B cell (primary cell): ENCODE measurements around the gene OASL. TPM values are rescaled to one million over a fixed set of nuclear protein-coding genes. Genes with fewer than 3 reads are reported as not detected.
A peak's percentile ranks its signal among the peaks of the same experiment; 100 is the strongest.

Source experiments
- ATAC-seq: fragments of 200-7000 bp; cut with Tn5 transposase; one replicate; pipeline ENCODE4 v1.10.0; 2021; ENCODE audit warnings: low read depth, mild to moderate bottlenecking, moderate number of reproducible peaks, moderate library complexity
- CTCF ChIA-PET: fragments of 350-600 bp; sonication (Branson Sonifier 250); formaldehyde crosslinking; loops from one replicate; lab custom pipeline; 2021; ENCODE audit warnings: antibody characterized with exemption, inconsistent platforms; lab: Charles Lee
- POLR2A ChIA-PET: fragments of 350-600 bp; sonication (Branson Sonifier 250); formaldehyde crosslinking; loops from one replicate; lab custom pipeline; 2021; ENCODE audit warnings: antibody characterized with exemption; lab: Charles Lee
- DNase-seq: peaks from one replicate; pipeline ENCODE4 v3.0.0; 2013
- H2AFZ ChIP-seq: 2 replicates; pipeline ENCODE4 v1.6.1; 2012; ENCODE audit warnings: mild to moderate bottlenecking, low read depth, low read length; ENCODE audit not compliant: insufficient read depth, poor library complexity, severe bottlenecking
- H3K27ac ChIP-seq, 2 donors: 1 replicate in 1 of 2; 2 replicates in 1 of 2; pipeline ENCODE4 v1.5.1; 2012 to 2013; ENCODE audit warnings: low read length in 2 of 2, mild to moderate bottlenecking in 2 of 2, moderate library complexity in 1 of 2
- H3K27me3 ChIP-seq, 4 experiments: fragments of 200-600 bp in 1 of 4; sonication (generic) in 1 of 4; replicated peaks in 1 of 4; 1 replicate in 2 of 4; 2 replicates in 2 of 4; pipeline versions ENCODE4 v1.6.1 to v1.7.0; 2013 to 2016; ENCODE audit warnings: low read length in 3 of 4, mild to moderate bottlenecking in 2 of 4, mixed read lengths in 1 of 4, moderate library complexity in 1 of 4; ENCODE audit not compliant: insufficient read depth in 4 of 4, control insufficient read depth in 3 of 4; ENCODE audit errors: control extremely low read depth in 1 of 4
- H3K36me3 ChIP-seq, 2 experiments: replicated peaks in 1 of 2; 1 replicate in 1 of 2; 2 replicates in 1 of 2; pipeline versions ENCODE4 v1.6.1 to v1.7.1; 2013; ENCODE audit warnings: low read length in 1 of 2; ENCODE audit not compliant: insufficient read depth in 2 of 2, control insufficient read depth in 1 of 2; ENCODE audit errors: control extremely low read depth in 1 of 2, extremely low read depth in 1 of 2
- H3K4me1 ChIP-seq, 2 donors: fragments of 200-600 bp in 1 of 2; sonication (generic) in 1 of 2; 1 replicate in 1 of 2; 2 replicates in 1 of 2; pipeline versions ENCODE4 v1.5.1 to v1.6.1; 2013 to 2017; ENCODE audit warnings: low read length in 2 of 2; ENCODE audit not compliant: control insufficient read depth in 2 of 2, insufficient read depth in 2 of 2
- H3K4me2 ChIP-seq: replicated peaks from 2 replicates; pipeline ENCODE3; 2012; ENCODE audit warnings: mild to moderate bottlenecking, low read depth, low read length; ENCODE audit not compliant: poor library complexity, severe bottlenecking
- H3K4me3 ChIP-seq, 5 experiments: fragments of 200-600 bp in 1 of 5; sonication (generic) in 1 of 5; 1 replicate in 3 of 5; 2 replicates in 2 of 5; pipeline versions ENCODE4 v1.5.1 to v1.7.0; 2011 to 2016; ENCODE audit warnings: low read length in 4 of 5, mild to moderate bottlenecking in 4 of 5, low read depth in 2 of 5, control low read depth in 1 of 5, moderate library complexity in 1 of 5; ENCODE audit not compliant: insufficient read depth in 1 of 5; ENCODE audit errors: control extremely low read depth in 1 of 5, extremely low read depth in 1 of 5
- H3K79me2 ChIP-seq: fragments of 200-600 bp; sonication (generic); one replicate; pipeline ENCODE4 v1.6.0; 2016; ENCODE audit warnings: low read length; ENCODE audit not compliant: control insufficient read depth, insufficient read depth
- H3K9ac ChIP-seq: fragments of 200-600 bp; sonication (generic); 2 replicates; pipeline ENCODE4 v1.6.1; 2017; ENCODE audit warnings: mild to moderate bottlenecking, low read length, moderate library complexity
- H3K9me3 ChIP-seq, 3 donors: one replicate each; pipeline versions ENCODE4 v1.6.1 to v1.7.1; 2013; ENCODE audit warnings: low read length in 2 of 3; ENCODE audit not compliant: control insufficient read depth in 2 of 3, insufficient read depth in 1 of 3; ENCODE audit errors: control extremely low read depth in 1 of 3
- H4K20me1 ChIP-seq: 2 replicates; pipeline ENCODE4 v1.6.0; 2012; ENCODE audit warnings: mild to moderate bottlenecking, low read length; ENCODE audit not compliant: insufficient read depth, control insufficient read depth, poor library complexity, severe bottlenecking
- H3K27ac Mint-ChIP-seq: one replicate; pipeline ENCODE4 v1.8.0; 2021; ENCODE audit warnings: mixed read lengths
- H3K27me3 Mint-ChIP-seq: one replicate; pipeline ENCODE4 v1.8.0; 2021; ENCODE audit warnings: mixed read lengths
- H3K4me1 Mint-ChIP-seq: one replicate; pipeline ENCODE4 v1.8.0; 2021; ENCODE audit warnings: mixed read lengths
- H3K4me3 Mint-ChIP-seq: one replicate; pipeline ENCODE4 v1.8.0; 2021; ENCODE audit warnings: mixed read lengths
- H3K9me3 Mint-ChIP-seq: one replicate; pipeline ENCODE4 v1.8.0; 2022; ENCODE audit warnings: mixed read lengths; ENCODE audit not compliant: insufficient read depth
- EZH2 ChIP-seq: IDR thresholded peaks from 2 replicates; pipeline ENCODE4 v1.6.1; 2012; ENCODE audit warnings: borderline replicate concordance, low read depth, mild to moderate bottlenecking, moderate library complexity, low read length; ENCODE audit not compliant: insufficient read depth, poor library complexity, severe bottlenecking
- WGBS: methylation state at CpG from one replicate; pipeline ENCODE4 v1.1.5; 2013; ENCODE audit warnings: missing lambda C conversion rate; ENCODE audit not compliant: insufficient coverage; 5-methylcytosine and 5-hydroxymethylcytosine counted together
- intact Hi-C: fragments of 100-400 bp; cut with micrococcal nuclease; formaldehyde crosslinking; loops from one replicate; pipeline ENCODE4 v1.10.0; 2022
- polyA plus RNA-seq: library from polyadenylated mRNA; depleted of rRNA; stranded (reverse); fragments of >200 nt; gene quantifications from 2 replicates; pipeline ENCODE4 v1.2.3, GENCODE V29; 2012
- total RNA-seq, 2 donors: library from RNA; stranded (reverse); fragments of 120-200 nt in 1 of 2; gene quantifications; 1 replicate in 1 of 2; 2 replicates in 1 of 2; pipeline versions ENCODE4 v1.2.3 to v1.2.4, GENCODE V29; 2013 to 2022
- TF ChIP-seq, protein P1 (sequence below): fragments of 200-600 bp; IDR thresholded peaks from one replicate; pipeline ENCODE4 v1.8.0; 2022; ENCODE audit warnings: antibody characterized with exemption, mild to moderate bottlenecking

Gene OASL
- total and polyA plus RNA-seq, 2 donors (not counting 1 experiment from before 2014, with no cell fraction given): 0.18 to 1.1 TPM

DNA sequence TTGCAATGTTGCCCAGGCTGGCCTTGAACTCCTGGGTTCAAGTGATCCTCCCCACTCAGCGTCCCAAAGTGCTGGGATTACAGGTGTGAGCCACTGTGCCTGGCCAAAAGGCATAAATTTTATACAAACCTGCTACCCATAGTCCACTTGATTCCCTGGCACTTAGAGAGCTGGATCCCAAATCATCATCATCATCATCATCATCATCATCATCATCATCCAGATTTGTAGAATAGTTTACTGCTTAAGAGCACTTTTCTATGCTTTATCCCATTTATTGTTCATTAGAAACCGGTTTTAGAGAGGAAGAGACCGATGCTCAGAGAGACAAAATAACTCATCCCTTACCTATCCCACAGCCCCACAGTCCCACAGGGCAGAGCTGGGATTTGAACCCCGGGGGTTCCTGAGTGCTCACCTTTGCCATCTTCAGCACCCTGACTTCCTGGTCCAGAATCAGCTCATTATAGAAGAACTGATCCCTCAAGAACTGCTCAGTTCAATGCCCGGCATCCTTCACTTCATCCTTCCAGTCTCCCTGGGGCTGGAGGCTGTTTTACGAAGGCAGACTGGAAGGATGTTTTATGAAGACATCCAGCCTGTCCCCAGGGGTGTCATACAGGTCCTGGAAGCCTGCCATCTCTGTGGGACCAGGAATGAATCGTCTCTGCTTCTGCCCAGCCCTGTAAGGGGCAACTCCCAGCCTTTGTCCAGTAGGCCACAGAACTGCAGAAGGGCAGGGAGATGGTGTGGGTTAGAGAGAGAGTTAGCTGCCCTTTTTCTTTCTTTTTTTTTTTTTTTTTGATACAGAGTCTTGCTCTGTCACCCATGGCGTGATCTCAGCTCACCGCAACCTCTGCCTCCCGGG, 20.2 kb upstream of the OASL start:
- no peak for DNase-seq
- H3K4me2 ChIP-seq: peak overlapping the region; percentile 84
- peak overlapping the region; percentile 91 for H3K4me3 Mint-ChIP-seq
- peaks cover 11% of the 10 kb centered on the region for H3K4me1 Mint-ChIP-seq
- H3K9ac ChIP-seq: no peak overlapping the region
- no peaks in the 10 kb centered on the region for H3K9me3 Mint-ChIP-seq
- no peaks in the 10 kb centered on the region for H3K27me3 ChIP-seq
- H3K79me2 ChIP-seq: no peaks in the 10 kb centered on the region
- no peak for TF ChIP-seq EZH2
- TF ChIP-seq, protein P1, sequence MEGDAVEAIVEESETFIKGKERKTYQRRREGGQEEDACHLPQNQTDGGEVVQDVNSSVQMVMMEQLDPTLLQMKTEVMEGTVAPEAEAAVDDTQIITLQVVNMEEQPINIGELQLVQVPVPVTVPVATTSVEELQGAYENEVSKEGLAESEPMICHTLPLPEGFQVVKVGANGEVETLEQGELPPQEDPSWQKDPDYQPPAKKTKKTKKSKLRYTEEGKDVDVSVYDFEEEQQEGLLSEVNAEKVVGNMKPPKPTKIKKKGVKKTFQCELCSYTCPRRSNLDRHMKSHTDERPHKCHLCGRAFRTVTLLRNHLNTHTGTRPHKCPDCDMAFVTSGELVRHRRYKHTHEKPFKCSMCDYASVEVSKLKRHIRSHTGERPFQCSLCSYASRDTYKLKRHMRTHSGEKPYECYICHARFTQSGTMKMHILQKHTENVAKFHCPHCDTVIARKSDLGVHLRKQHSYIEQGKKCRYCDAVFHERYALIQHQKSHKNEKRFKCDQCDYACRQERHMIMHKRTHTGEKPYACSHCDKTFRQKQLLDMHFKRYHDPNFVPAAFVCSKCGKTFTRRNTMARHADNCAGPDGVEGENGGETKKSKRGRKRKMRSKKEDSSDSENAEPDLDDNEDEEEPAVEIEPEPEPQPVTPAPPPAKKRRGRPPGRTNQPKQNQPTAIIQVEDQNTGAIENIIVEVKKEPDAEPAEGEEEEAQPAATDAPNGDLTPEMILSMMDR: no peak
- no peaks in the 10 kb centered on the region for H3K9me3 ChIP-seq
- H3K27ac Mint-ChIP-seq: peak overlapping the region; percentile 96
- CTCF ChIA-PET: interaction anchor here (0.7 to 2.0 kb wide), 23 partner anchors 11 to 476 kb away, joined by 3 to 9 read pairs (median 4); partner anchors contain the start of gene C12orf43
- ATAC-seq: no peak
- H3K27ac ChIP-seq: no peak overlapping the region
- WGBS: 81% methylated on average over 6 of the region's 10 CpGs
- no peaks in the 10 kb centered on the region for H4K20me1 ChIP-seq
- no peaks in the 10 kb centered on the region for H3K36me3 ChIP-seq
- no peak overlapping the region for H3K4me3 ChIP-seq
- H2AFZ ChIP-seq: peak overlapping the region; percentile 84
- peaks cover 6 to 17% of the 10 kb centered on the region in 2 donors for H3K4me1 ChIP-seq
- H3K27me3 Mint-ChIP-seq: no peaks in the 10 kb centered on the region
- POLR2A ChIA-PET: no interaction called here
- intact Hi-C loops: no loop called here

DNA sequence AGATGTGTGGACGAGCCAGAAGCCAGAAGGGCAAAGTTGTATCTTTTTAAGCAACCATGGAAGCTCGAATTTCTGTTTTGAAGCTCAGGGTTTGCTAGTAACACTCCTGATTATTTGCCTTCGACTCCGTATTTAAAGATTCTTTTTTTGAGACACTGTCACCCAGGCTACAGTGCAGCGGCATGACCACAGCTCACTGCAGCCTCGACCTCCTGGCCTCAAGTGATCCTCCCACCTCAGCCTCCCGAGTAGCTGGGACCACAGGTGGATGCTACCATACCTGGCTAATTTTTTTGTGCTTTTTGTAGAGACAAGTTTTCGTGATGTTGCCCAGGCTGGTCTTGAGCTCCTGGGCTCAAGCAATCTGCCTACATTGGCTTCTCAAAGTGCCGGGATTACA, 18.7 kb upstream of the OASL start:
- no peak overlapping the region for H3K4me2 ChIP-seq
- no peak for TF ChIP-seq EZH2
- TF ChIP-seq, protein P1: no peak
- no peak overlapping the region for H3K9ac ChIP-seq
- H3K79me2 ChIP-seq: no peaks in the 10 kb centered on the region
- ChIA-PET POLR2A (interaction anchor here (0.6 kb wide), 1 partner anchor 209 kb away, joined by 3 read pairs; no protein-coding TSS in a partner anchor), CTCF (interaction anchor here (1.3 kb wide), 1 partner anchor 85 kb away, joined by 3 read pairs; no protein-coding TSS in a partner anchor)
- Mint-ChIP-seq H3K9me3 (no peaks in the 10 kb centered on the region), H3K4me3 (no peak overlapping the region), H3K27ac (no peak overlapping the region), H3K4me1 (peaks cover 11% of the 10 kb centered on the region), H3K27me3 (peaks cover 4% of the 10 kb centered on the region)
- H2AFZ ChIP-seq: no peak overlapping the region
- H3K27ac ChIP-seq: no peak overlapping the region
- H3K9me3 ChIP-seq: no peaks in the 10 kb centered on the region
- intact Hi-C loops: no loop called here
- DNase-seq (no peak), ATAC-seq (no peak)
- 78% methylated on average over 9 of the region's 9 CpGs for WGBS
- H4K20me1 ChIP-seq: no peaks in the 10 kb centered on the region
- H3K36me3 ChIP-seq: no peaks in the 10 kb centered on the region
- H3K4me3 ChIP-seq: no peak overlapping the region
- no peaks in the 10 kb centered on the region for H3K27me3 ChIP-seq
- peaks cover 6 to 17% of the 10 kb centered on the region in 2 donors for H3K4me1 ChIP-seq
